HG03066 (cell line): ENCODE measurements around the gene NUDT21.
"Not testable (repeated sequence)": the region's sequence is repeated elsewhere in the genome, so short reads cannot be mapped to it uniquely, and the experiment has no call there.

ENCODE experiments used
- ATAC-seq: cut with Tn5 transposase; IDR thresholded peaks from one replicate; pipeline ENCODE4 v1.9.1; 2021; ENCODE audit warnings: low read depth; ENCODE audit not compliant: unreplicated experiment

NUDT21 gene

DNA sequence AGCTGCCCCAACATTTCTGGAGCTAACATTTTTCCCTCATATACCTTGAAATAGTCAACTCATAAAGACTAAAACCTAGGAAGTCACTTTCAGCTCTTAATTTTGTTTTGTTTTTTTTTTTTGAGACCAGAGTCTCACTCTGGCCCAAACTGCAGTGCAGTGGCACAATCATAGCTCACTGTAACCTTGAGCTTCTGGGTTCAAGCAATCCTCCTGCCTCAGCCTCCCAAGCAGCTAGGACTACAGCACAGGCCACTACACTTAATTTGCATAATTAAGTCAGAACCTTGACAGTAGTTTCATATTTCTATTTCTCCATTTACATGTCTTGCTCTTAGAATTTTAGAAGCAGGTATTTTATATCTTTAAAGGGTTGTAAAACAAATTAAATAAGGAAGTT is 30.5 kb downstream of the NUDT21 start:
- no peak for ATAC-seq

GRCh38 chr16:56419740-56420548 is 31.2 kb downstream of the NUDT21 start:
- no peak for ATAC-seq

- ATAC-seq: no peak
These were observed 34.0 kb downstream of the NUDT21 start for GRCh38 chr16:56417138-56417537.

GRCh38 chr16:56415875-56416274 is 35.3 kb downstream of the NUDT21 start:
- ATAC-seq: no peak

GRCh38 chr16:56414366-56414765 is 36.8 kb downstream of the NUDT21 start:
- ATAC-seq: no peak

GRCh38 chr16:56413381-56413780 is 37.8 kb downstream of the NUDT21 start:
- no peak for ATAC-seq

DNA sequence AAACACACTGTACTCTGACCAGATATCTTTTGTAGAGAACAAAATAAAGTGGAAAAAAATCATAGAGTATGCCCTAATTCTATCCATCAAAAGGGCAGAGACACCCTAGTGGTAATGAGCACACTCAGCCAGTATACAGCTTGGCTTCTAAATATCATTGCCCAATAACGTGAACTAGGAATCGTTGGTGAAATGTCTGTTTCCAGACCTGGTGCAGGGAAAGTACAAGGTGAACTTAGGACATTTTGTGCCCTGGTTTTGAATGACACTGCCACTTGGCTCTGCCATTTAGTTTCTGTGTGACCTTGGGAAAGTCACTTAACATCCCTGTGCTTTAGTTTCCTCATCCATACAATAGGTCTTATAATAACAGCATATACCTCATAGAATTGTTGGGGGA is 39.5 kb downstream of the NUDT21 start:
- no peak for ATAC-seq

GRCh38 chr16:56411123-56411522 is 40.0 kb downstream of the NUDT21 start:
- no peak for ATAC-seq

GRCh38 chr16:56409195-56409594 is 41.9 kb downstream of the NUDT21 start:
- no peak for ATAC-seq

DNA sequence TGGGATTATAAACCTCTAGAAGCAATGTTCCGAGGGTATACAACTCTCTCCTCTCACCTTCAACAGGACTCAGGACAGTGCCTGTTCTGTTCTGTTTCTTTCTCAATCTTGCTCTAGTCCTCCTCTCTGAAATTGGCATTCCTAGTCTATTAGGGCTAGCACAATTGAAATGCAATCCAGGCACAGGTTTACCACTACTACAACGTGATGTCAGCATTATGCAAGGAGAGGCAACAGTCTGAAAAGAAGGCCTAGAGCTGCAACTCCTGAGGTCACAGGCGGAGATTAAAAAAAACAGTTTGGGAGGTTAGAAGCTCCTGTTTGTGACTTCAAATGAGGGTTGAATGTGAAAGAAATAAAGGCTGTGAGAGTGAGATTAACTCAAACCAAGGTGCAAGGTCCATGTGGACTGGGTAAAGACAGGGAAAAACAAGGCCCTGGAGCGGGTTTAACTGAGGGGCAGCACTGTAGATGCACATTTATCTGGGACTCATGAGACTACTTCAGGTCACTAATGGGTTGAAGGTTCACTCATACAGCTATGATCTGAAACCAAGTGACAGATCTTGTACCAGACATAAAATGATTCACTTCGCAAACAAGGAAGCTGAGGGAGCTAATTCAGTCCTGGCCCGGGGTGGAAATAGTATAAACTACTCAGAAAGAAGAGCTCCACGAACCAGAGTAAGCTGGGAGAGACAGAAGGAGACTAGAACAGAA is 42.6 kb downstream of the NUDT21 start:
- ATAC-seq: no peak

GRCh38 chr16:56405977-56406672 is 45.0 kb downstream of the NUDT21 start:
- ATAC-seq: no peak

- no peak for ATAC-seq
These were observed 49.6 kb downstream of the NUDT21 start for GRCh38 chr16:56401482-56401881.

DNA sequence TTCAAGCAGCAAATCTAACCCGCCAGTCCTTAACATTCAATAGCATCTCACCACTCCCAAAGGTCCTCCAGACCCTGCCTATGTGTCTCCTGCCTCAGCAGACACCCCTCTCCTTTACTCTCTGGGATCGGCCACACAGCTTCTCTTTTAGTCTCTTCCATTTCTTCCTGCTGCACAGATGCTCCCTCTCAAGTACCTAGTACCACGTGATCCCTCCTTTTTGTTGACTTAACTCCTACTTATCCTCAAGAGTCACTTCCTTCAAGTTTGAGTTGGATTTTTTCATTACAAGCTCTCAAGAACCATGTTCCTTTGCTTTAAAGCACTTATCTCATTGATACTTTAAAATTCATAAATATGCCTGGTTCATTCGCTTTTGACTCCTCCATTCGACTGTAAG is 50.7 kb downstream of the NUDT21 start:
- ATAC-seq: no peak

DNA sequence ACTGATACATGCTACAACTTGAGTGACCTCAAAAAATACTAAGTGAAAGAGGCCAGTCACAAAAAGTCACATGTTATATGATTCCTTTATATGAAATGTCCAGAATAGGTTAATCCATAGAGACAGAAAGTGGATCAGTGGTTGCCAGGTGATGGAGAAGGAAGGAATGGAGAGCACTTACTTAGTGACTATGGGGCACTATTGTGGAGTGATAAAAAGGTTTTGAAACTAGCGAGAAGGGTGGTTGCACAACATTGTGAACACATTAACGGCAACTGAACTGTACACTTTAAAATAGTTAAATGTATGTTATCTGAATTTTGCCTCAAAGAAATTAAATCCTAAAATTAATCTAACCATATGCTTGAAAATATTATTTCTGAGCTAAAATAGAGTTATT is 51.6 kb downstream of the NUDT21 start:
- ATAC-seq: no peak

DNA sequence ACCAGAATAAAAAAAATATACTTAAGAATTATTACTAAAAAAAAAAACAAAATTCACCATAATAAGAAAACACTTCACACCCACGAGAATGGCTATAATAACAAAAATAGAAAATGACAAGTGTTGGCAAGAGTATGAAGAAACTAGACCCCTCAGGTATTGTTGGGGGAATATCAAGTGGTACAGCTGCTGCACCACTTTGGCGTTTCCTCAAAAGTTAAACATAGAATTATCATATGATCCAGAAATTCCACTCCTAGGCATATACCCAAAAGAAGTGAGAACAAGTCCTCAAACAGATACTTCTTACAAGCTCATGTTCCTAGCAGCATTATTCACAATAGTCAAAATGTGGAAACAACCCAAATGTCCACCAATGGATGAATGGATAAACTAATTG is 52.1 kb downstream of the NUDT21 start:
- no peak for ATAC-seq

GRCh38 chr16:56396724-56397123 is 54.4 kb downstream of the NUDT21 start:
- not testable (repeated sequence) for ATAC-seq

DNA sequence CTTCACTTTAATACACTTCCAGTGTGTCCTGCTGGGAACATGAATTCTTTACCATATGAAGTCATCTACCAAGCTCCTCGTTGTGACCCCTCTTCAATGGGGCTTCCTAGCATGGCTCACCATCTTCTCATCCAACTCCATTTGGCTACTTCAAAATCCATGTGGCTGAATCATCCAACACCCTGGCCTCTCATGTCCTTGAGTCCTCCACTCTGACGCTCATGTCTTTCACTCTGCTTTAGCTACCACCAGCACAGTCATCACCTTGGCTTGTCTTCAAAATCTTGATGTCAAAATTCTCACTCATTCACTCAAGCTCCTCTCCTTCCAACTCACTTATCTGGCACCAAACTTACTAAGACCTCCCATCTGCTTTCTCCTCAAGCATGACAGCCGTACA is 61.6 kb downstream of the NUDT21 start:
- ATAC-seq: no peak

GRCh38 chr16:56388209-56388608 is 62.9 kb downstream of the NUDT21 start:
- no peak for ATAC-seq

- no peak for ATAC-seq
These were observed 63.7 kb downstream of the NUDT21 start for GRCh38 chr16:56387396-56387795.

- no peak for ATAC-seq
These were observed 66.9 kb downstream of the NUDT21 start for GRCh38 chr16:56384074-56384721.

GRCh38 chr16:56382901-56383355 is 68.2 kb downstream of the NUDT21 start:
- no peak for ATAC-seq
